ENCODE measurements around the gene LAIR2. TPM values are rescaled to one million over a fixed set of nuclear protein-coding genes. Genes with fewer than 3 reads are reported as not detected.

LAIR2 gene
- total and polyA plus RNA-seq, 2 experiments from 2014 or later = not detected

GRCh38 chr19:54534156-54534555 lies 31.5 kb downstream of the LAIR2 start (continued):
- TF ChIP-seq REST (IDR thresholded peaks at IDR 0.05; ENCODE audit: unreplicated experiment) = no peak
- TF ChIP-seq STAT1 (IDR thresholded peaks at IDR 0.05; ENCODE audit: unreplicated experiment) = no peak
- no peak for TF ChIP-seq POLR2AphosphoS5 (IDR thresholded peaks at IDR 0.05; ENCODE audit: low read depth)
- TF ChIP-seq NANOG (IDR thresholded peaks at IDR 0.05; ENCODE audit: borderline replicate concordance) = no peak
- no peak for TF ChIP-seq ZNF114 (CRISPR knock-in tag; IDR thresholded peaks at IDR 0.05)

DNA sequence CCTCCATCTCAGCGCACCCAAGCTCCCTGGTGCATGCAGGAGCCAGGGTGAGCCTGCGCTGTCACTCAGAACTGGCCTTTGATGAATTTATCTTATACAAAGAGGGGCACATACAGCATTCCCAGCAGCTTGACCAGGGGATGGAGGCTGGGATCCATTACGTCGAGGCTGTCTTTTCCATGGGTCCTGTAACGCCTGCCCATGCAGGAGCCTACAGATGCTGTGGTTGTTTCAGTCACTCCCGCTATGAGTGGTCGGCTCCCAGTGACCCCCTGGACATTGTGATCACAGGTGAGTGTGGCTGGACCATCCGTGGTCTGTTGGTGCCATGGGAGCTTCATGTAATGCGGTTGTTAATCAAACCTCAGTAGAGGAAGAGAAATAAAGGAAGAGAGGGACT lies 33.0 kb downstream of the LAIR2 start:
- no peak overlapping the region for H3K4me3 Mint-ChIP-seq
- peaks cover 39% of the 10 kb centered on the region for H3K36me3 Mint-ChIP-seq (ENCODE audit: low read depth)
- no peaks in the 10 kb centered on the region for H4K20me1 ChIP-seq (replicated peaks; ENCODE audit: insufficient read depth)
- no peak overlapping the region for H3K27ac ChIP-seq (ENCODE audit: low read depth)
- peaks cover 12% of the 10 kb centered on the region for H3K27me3 Mint-ChIP-seq (ENCODE audit: insufficient read depth, low read depth, poor library complexity)
- peaks cover 99% of the 10 kb centered on the region for H3K9me3 Mint-ChIP-seq
- DNase-seq (ENCODE audit: low spot score) = no peak
- H3K9me2 ChIP-seq (ENCODE audit: insufficient read depth) = no peaks in the 10 kb centered on the region
- H3K4me3 ChIP-seq = no peak overlapping the region
- no peak overlapping the region for H3K4me2 ChIP-seq
- no peaks in the 10 kb centered on the region for H3F3A ChIP-seq (replicated peaks; ENCODE audit: low read depth)
- no peak overlapping the region for H3K27ac Mint-ChIP-seq
- no peak overlapping the region for H2AFZ ChIP-seq
- H3K27me3 ChIP-seq (ENCODE audit: insufficient read depth) = no peaks in the 10 kb centered on the region
- no peaks in the 10 kb centered on the region for H3K4me1 Mint-ChIP-seq
- no peaks in the 10 kb centered on the region for H3K79me2 ChIP-seq (replicated peaks; ENCODE audit: insufficient read depth)
- H3K4me1 ChIP-seq (ENCODE audit: insufficient read depth) = no peaks in the 10 kb centered on the region
- no peak for ATAC-seq
- H3K36me3 ChIP-seq (ENCODE audit: insufficient read depth) = no peaks in the 10 kb centered on the region
- TF ChIP-seq REST (IDR thresholded peaks at IDR 0.05; ENCODE audit: unreplicated experiment) (no peak), ZNF114 (CRISPR knock-in tag; IDR thresholded peaks at IDR 0.05) (no peak), ZNF331 (CRISPR knock-in tag; IDR thresholded peaks at IDR 0.05; ENCODE audit: low read depth) (no peak), ETS1 (IDR thresholded peaks at IDR 0.05) (no peak), STAT1 (IDR thresholded peaks at IDR 0.05; ENCODE audit: unreplicated experiment) (no peak), NANOG (IDR thresholded peaks at IDR 0.05; ENCODE audit: borderline replicate concordance) (no peak), CTCF (conservative IDR thresholded peaks at IDR 0.05; ENCODE audit: low read depth in 2 of 2) (no peak)
